Cardiac muscle cell (in vitro differentiated cells and primary cell): ENCODE measurements around the gene ITGB1. TPM values are rescaled to one million over a fixed set of nuclear protein-coding genes. Genes with fewer than 3 reads are reported as not detected.
"Not testable (repeated sequence)": the region's sequence is repeated elsewhere in the genome, so short reads cannot be mapped to it uniquely, and the experiment has no call there.

Source experiments
- DNase-seq, 2 donors: peaks; one replicate each; pipeline versions ENCODE4 v3.0.0 to v3.0.0-alpha.2; 2010 to 2017; ENCODE audit warnings: low read depth in 1 of 2, low spot score in 1 of 2
- H3K27ac ChIP-seq: fragments of 200-600 bp; sonication (generic); 2 replicates; pipeline ENCODE4 v1.5.1; 2016
- H3K27me3 ChIP-seq: fragments of 200-600 bp; sonication (generic); 2 replicates; pipeline ENCODE4 v1.6.0; 2016; ENCODE audit warnings: control low read depth
- H3K36me3 ChIP-seq: fragments of 200-600 bp; sonication (generic); 2 replicates; pipeline ENCODE4 v1.5.1; 2016; ENCODE audit warnings: control low read depth
- H3K4me1 ChIP-seq: fragments of 200-600 bp; sonication (generic); 2 replicates; pipeline ENCODE4 v1.8.1; 2017; ENCODE audit warnings: low read depth, mild to moderate bottlenecking, mixed run types
- H3K4me3 ChIP-seq: fragments of 200-600 bp; sonication (generic); 2 replicates; pipeline ENCODE4 v1.5.1; 2016; ENCODE audit warnings: mild to moderate bottlenecking
- H3K9me3 ChIP-seq: fragments of 200-600 bp; sonication (generic); 2 replicates; pipeline ENCODE4 v1.5.1; 2017; ENCODE audit warnings: low read depth, mild to moderate bottlenecking, control low read depth
- polyA plus RNA-seq: library from polyadenylated mRNA; unstranded; fragments of >200 nt; fragmentation: Nextera tagmentation; extraction: Ambion mirVana; gene quantifications from 2 replicates; pipeline ENCODE4 v1.2.1, GENCODE V29; 2016
- total RNA-seq: library from RNA; depleted of rRNA; stranded (reverse); fragments of >200 nt; gene quantifications from 2 replicates; pipeline ENCODE4 v1.2.3, GENCODE V29; 2016
- TF ChIP-seq, protein P1 (sequence below): IDR thresholded peaks from 2 replicates; pipeline ENCODE4 v1.5.1; 2012; ENCODE audit warnings: low read depth, mild to moderate bottlenecking, low read length

The ITGB1 gene
- total and polyA plus RNA-seq, 2 experiments from 2014 or later, result 321 to 490 TPM

DNA sequence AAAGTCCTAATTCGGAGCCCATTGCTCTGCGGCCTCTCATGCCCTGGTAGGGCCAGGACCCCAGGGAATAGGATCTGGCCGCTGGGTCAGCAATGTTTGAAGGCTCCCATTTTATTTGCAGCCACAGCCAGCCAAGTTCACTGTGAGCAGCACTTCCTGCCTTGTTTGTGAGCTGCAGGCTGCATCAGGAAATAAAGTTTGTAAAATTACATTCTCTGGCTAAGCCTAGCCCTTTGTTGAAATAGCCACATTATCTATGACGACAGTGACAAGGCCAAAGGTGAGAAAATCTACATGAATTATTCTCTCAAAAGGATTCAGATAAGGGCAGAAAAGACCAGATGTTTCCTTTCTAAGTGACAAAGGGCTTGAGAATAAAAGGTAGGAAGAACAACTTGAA, 23.7 kb upstream of the ITGB1 start:
- no peaks in the 10 kb centered on the region for H3K36me3 ChIP-seq
- TF ChIP-seq, protein P1, sequence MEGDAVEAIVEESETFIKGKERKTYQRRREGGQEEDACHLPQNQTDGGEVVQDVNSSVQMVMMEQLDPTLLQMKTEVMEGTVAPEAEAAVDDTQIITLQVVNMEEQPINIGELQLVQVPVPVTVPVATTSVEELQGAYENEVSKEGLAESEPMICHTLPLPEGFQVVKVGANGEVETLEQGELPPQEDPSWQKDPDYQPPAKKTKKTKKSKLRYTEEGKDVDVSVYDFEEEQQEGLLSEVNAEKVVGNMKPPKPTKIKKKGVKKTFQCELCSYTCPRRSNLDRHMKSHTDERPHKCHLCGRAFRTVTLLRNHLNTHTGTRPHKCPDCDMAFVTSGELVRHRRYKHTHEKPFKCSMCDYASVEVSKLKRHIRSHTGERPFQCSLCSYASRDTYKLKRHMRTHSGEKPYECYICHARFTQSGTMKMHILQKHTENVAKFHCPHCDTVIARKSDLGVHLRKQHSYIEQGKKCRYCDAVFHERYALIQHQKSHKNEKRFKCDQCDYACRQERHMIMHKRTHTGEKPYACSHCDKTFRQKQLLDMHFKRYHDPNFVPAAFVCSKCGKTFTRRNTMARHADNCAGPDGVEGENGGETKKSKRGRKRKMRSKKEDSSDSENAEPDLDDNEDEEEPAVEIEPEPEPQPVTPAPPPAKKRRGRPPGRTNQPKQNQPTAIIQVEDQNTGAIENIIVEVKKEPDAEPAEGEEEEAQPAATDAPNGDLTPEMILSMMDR, result no peak
- no peak overlapping the region for H3K4me3 ChIP-seq
- peak; percentile 12 to 86 for DNase-seq
- H3K27me3 ChIP-seq, result no peaks in the 10 kb centered on the region
- H3K4me1 ChIP-seq, result peaks cover 6% of the 10 kb centered on the region
- H3K9me3 ChIP-seq, result no peaks in the 10 kb centered on the region
- peak overlapping the region; percentile 86 for H3K27ac ChIP-seq

DNA sequence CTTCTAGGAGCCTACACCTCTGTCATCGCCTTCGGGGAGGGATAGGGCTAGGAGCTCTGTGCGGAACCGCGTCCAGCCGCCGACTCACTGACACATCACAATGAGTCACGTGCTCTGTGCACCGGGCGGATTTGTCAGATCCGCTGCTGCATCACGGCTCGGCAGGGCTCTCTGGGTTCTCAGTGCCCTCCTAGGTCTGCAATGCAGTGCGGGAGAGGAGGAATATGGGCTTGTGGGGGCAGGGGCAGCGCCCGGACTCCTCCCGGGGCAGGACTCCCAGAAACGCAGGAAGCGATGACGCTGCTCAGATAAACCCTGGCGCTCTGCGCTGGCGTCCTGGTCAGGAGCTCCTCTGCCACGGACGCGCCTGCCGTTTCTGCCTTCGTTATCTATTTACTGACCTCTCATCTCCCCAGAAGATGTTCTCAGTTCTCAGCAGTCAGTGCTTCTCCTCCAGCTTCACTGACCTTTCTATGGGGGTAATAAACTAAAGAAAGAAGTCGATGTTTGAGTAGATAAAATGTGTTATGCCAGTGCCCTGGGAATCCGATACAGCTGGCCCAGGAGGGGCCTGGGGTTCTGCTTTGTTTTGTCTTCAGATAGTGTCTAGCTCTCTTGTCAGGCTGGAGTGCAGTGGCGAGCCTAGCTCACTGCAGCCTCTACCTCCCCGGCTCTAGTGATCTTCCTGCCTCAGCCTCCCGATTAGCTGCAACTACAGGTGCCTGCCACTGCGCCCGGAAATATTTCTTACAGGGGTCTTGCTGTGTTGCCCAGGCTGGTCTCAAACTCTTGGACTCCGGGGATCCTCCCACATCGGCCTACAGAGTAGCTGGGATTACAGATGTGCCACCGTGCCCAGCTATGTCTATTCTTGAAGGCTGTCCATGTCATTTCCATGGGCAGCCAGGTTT, 22.8 kb upstream of the ITGB1 start:
- DNase-seq, result peak; percentile 94 to 98
- no peaks in the 10 kb centered on the region for H3K9me3 ChIP-seq

DNA sequence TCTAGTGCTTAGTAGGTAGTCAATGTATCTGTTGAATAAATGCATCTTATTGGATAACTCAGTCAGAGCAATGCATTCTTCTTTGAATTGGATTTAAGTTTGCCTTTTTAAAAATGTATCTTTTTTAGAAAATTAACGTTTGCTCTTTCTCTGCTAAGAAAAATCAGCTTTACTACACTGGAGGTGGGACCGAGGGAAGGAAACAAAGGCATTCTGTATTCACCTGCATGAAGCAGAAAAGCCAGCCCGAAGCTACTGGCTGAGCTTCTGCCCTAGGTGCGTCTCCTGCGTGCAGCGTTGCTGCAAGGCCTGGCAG, 22.2 kb upstream of the ITGB1 start:
- Histone ChIP-seq H3K4me3 (peak overlapping the region; percentile 33), H3K4me1 (peaks cover 6% of the 10 kb centered on the region), H3K36me3 (no peaks in the 10 kb centered on the region), H3K9me3 (no peaks in the 10 kb centered on the region), H3K27me3 (no peaks in the 10 kb centered on the region), H3K27ac (peak overlapping the region; percentile 86)
- DNase-seq, result no peak
- TF ChIP-seq, protein P1, result no peak

More for the DNA sequence above, 22.8 kb upstream of the ITGB1 start:
- peak overlapping the region; percentile 86 for H3K27ac ChIP-seq
- peaks cover 6% of the 10 kb centered on the region for H3K4me1 ChIP-seq
- H3K4me3 ChIP-seq, result peak overlapping the region; percentile 33
- no peaks in the 10 kb centered on the region for H3K36me3 ChIP-seq
- no peaks in the 10 kb centered on the region for H3K27me3 ChIP-seq
- TF ChIP-seq, protein P1, result no peak

DNA sequence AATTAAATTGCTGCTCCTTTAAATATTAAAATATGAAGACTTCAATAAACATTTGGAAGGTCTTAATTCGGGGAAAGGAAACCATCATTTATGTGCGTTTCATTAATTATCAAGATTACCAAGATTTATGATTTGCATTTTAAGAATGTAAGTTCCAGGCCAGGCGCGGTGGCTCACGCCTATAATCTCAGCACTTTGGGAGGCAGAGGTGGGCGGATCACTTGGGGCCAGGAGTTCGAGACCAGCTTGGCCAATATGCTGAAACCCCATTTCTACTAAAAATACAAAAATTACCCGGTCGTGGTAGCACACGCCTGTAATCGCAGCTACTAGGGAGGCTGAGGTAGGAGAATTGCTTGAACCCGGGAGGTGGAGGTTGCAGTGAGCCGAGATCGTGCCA, 21.7 kb upstream of the ITGB1 start:
- not testable (repeated sequence) for H3K27ac ChIP-seq

DNA sequence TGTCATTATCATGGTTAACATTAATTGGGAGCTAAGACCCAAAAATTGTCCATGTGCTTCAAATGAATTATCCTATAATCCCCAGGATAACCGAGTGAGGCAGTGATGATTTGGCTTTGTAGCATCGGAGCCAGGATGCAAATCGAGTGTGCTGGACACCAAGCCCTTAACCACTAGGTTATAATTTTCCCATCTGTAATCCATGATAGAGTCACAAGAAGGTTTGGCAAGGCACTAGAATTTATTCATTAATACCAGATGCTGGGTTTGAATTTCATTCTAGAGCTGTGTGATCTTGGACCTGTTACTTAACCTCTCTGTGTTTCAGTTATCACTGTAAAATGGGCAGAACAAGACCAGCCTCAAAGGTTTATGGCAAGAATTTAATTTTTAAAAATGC, 21.0 kb upstream of the ITGB1 start:
- Histone ChIP-seq H3K36me3 (no peaks in the 10 kb centered on the region), H3K27me3 (no peaks in the 10 kb centered on the region), H3K27ac (no peak overlapping the region), H3K9me3 (no peaks in the 10 kb centered on the region), H3K4me1 (peaks cover 6% of the 10 kb centered on the region), H3K4me3 (no peak overlapping the region)
- TF ChIP-seq, protein P1, result no peak
- DNase-seq, result no peak

More for the DNA sequence above, 21.7 kb upstream of the ITGB1 start:
- H3K27me3 ChIP-seq, H3K4me3 ChIP-seq, H3K4me1 ChIP-seq, H3K36me3 ChIP-seq, DNase-seq, H3K9me3 ChIP-seq: not testable (repeated sequence)

DNA sequence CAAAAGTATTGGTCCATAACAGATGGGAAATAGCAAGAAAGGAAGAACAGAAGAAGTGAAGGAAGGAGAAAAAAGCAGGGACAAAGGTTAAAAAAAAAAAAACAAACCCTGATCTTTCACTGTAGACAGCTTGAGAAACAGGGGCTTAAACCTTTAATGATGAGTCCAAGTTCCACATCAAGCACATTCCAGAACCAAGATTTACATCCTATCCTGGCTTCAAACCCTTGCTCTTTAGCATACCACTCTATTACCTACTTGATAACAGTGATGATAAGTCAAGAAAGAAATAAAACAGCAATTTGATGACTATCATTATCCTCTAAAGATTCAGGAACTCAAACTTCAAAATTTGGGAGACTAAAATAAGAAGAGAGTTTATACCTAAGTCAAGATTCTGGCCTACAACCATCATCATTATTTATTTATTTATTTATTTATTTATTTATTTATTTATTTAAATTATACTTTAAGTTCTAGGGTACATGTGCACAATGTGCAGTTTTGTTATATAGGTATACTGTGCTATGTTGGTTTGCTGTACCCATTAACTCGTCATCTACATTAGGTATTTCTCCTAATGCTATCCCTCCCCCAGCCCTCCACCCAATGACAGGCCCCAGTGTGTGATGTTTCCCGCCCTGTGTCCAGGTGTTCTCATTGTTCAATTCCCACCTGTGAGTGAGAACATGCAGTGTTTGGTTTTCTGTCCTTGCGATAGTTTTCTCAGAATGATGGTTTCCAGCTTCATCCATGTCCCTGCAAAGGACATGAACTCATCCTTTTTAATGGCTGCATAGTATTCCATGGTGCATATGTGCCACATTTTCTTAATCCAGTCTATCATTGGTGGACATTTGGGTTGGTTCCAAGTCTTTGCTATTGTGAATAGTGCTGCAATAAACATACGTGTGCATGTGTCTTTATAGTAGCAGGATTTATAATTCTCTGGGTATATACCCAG, 20.1 kb upstream of the ITGB1 start:
- H3K4me3 ChIP-seq, H3K27ac ChIP-seq, H3K27me3 ChIP-seq, DNase-seq, H3K9me3 ChIP-seq, H3K4me1 ChIP-seq, H3K36me3 ChIP-seq: not testable (repeated sequence)
